WERI-Rb-1 (cell line): Measurements from ENCODE around the gene IGFBP6.

Experiments used
- DNase-seq: peaks from one replicate; pipeline ENCODE4 v3.0.0-alpha.2; 2020
- H3K27ac ChIP-seq: fragments of 250-450 bp; sonication (Bioruptor Pico); 2 replicates; pipeline ENCODE4 v1.5.1; 2020; ENCODE audit warnings: mild to moderate bottlenecking, moderate library complexity
- H3K27me3 ChIP-seq: fragments of 250-450 bp; sonication (Bioruptor Pico); 2 replicates; pipeline ENCODE4 v1.5.1; 2021; ENCODE audit warnings: mild to moderate bottlenecking, low read depth, moderate library complexity; ENCODE audit not compliant: insufficient read depth, severe bottlenecking
- H3K36me3 ChIP-seq: fragments of 250-450 bp; sonication (Bioruptor Pico); 2 replicates; pipeline ENCODE4 v1.5.1; 2020; ENCODE audit warnings: mild to moderate bottlenecking, moderate library complexity
- H3K4me3 ChIP-seq: 2 replicates; pipeline ENCODE4 v1.5.1; 2011; ENCODE audit warnings: low read depth, mild to moderate bottlenecking, control low read depth, low read length
- H3K9me3 ChIP-seq: fragments of 250-450 bp; sonication (Bioruptor Pico); 2 replicates; pipeline ENCODE4 v1.5.1; 2021; ENCODE audit warnings: mild to moderate bottlenecking, moderate library complexity; ENCODE audit not compliant: severe bottlenecking
- CTCF ChIP-seq: IDR thresholded peaks from 2 replicates; pipeline ENCODE4 v1.5.1; 2011; ENCODE audit warnings: low read depth, mild to moderate bottlenecking, control low read depth, inconsistent platforms, low read length

IGFBP6 gene

DNA sequence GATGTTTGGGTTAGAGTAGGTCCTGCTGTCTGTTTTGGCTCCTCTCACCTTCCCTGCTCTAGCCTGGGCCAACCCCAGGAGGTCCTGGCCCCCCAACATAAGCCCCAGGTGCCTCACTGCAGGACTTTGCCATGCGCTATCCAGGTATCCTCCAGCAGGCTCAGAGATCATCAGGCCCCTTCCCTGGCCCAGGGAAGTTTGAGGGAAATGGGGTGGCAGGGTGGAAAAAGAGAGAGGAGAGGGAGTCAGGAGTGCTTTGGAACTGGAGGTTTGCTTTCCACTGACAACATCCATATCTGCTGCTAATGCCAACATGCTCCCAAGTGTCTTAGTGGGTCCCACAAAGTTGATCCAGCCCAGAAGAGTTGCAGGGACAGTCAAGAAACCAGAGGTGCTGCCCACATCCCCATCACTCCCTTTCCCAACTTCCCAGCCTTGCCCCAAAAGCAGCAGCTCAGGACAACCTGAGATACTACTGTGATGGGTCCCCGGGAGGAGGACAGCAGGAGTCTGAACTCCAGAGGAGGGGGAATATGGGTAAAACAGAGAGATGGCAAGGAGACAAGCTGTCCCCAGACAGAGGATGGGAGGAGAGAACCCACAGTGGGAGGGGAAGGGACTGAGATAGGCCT, 46.9 kb upstream of the IGFBP6 start:
- DNase-seq, result no peak
- TF ChIP-seq CTCF, result no peak
- no peak overlapping the region for H3K4me3 ChIP-seq
- no peaks in the 10 kb centered on the region for H3K36me3 ChIP-seq
- no peaks in the 10 kb centered on the region for H3K27me3 ChIP-seq
- H3K9me3 ChIP-seq, result no peaks in the 10 kb centered on the region
- H3K27ac ChIP-seq, result peak overlapping the region; percentile 52; the same call in 1 of the 2 replicates

DNA sequence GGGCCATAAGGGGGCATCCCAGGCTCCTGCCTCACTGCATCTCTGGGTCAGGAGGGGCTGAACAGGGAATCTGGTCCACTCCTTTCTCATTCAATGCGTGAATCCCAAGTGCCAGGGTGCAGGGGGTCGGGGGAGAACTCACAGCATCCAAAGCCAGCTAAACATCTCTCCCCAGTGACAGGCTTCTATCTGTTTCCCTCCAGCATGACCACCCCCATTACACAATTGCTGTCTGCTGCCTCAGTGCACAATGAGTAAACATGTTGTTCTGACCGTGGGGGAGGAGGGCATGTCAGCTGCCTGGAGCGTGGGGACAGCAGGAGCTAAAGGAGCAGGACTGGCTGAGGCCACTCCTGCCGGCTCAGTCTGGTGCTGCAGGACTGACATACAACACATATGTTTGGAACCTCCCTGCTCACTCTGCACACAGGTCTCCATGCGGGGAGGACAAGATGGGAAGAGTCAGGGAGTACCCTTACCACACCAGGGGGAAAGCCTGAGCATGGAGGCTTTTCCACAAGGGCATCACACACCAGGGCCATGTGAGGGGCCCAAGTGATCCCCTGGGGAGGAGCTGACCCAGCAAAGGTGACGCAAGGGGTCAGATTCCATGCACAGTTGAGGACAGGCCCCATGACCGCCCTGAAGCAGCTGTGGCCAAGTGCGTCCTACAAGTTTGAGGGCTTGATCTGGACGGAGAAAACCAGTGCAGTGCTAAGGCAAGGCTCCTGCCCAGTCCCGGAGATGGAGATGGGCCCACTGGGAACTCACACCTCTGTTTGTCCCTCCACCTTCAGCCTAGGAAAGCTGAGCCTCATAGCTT, 46.2 kb upstream of the IGFBP6 start:
- TF ChIP-seq CTCF, result no peak
- Histone ChIP-seq H3K27me3 (no peaks in the 10 kb centered on the region), H3K4me3 (no peak overlapping the region), H3K27ac (no peak overlapping the region), H3K9me3 (no peaks in the 10 kb centered on the region), H3K36me3 (no peaks in the 10 kb centered on the region)
- DNase-seq, result peak; percentile 46

DNA sequence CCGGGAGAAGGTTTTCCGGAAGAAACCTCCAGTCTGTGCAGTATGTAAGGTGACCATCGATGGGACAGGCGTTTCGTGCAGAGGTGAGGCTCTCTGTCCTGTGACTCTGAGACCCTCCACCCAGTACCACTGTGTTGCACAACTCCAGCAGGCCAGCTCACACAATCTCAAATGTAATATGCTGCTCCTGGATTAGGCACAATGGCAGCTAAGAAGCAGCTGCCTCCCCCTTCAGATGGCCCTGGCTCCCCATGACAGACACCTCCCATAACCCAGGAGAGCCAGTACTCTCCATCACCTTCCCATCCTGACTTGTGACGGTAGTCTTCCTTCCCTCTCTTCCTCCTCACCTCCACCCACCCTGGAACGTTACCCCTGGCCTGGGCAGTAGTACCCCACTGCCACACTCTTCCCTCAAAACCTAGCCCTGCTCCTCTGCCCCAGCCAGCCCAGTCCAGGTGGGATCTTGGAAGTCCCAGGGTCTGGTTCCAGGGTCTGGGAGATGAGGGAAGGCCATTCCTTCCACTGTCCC, 45.5 kb upstream of the IGFBP6 start:
- DNase-seq, result no peak
- Histone ChIP-seq H3K9me3 (no peaks in the 10 kb centered on the region), H3K36me3 (no peaks in the 10 kb centered on the region), H3K27me3 (no peaks in the 10 kb centered on the region), H3K27ac (no peak overlapping the region), H3K4me3 (no peak overlapping the region)
- TF ChIP-seq CTCF, result no peak

DNA sequence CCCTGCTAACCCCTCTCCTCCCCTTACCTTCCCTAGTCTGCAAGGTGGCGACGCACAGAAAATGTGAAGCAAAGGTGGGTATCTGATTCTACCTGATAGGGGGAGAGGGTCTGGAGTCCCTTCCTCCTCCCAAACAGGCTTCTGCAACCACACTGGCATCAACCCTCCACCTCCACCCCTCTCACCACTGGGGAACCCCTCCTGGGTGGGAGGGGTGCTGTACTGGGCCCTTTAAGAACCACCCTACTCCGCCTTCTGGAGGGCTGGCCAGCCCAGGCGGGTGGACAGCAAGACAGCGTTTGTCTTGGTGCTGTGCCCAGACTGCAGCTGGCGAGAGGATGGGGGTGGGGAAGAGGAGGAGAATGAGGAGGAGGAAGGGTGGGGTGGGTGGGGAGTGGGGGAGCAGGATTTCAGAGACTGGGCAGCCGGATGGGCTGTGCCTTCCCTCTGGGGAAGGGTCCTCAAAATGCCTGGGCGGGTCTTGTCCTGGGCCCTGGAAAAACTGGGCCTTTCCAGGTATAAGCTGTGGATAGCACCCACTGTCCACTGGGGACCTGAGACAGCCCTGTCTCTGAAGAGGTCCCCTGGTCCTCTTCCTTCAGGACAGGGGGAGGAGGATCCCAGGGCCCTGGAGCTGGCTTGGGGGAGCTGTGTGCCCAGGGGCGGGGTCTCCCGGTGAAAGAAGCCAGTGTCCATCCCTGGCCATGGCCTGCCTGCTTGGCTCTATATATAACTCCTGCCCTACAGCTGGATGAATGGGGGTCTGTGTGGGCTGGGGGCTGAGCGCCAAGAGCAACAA, 44.8 kb upstream of the IGFBP6 start:
- no peaks in the 10 kb centered on the region for H3K9me3 ChIP-seq
- H3K4me3 ChIP-seq, result no peak overlapping the region
- no peaks in the 10 kb centered on the region for H3K27me3 ChIP-seq
- no peaks in the 10 kb centered on the region for H3K36me3 ChIP-seq
- no peak for TF ChIP-seq CTCF
- no peak overlapping the region for H3K27ac ChIP-seq
- DNase-seq, result no peak

- Histone ChIP-seq H3K27me3 (no peaks in the 10 kb centered on the region), H3K27ac (peak overlapping the region; percentile 74), H3K36me3 (no peaks in the 10 kb centered on the region), H3K4me3 (peak overlapping the region; percentile 56), H3K9me3 (no peaks in the 10 kb centered on the region)
- DNase-seq, result peak; percentile 82
- TF ChIP-seq CTCF, result peak; percentile 72
These were observed 44.0 kb upstream of the IGFBP6 start for GRCh38 chr12:53053218-53054111.
